ENCODE results near the gene CCSAP. TPM values are rescaled to one million over a fixed set of nuclear protein-coding genes. Genes with fewer than 3 reads are reported as not detected.

Gene CCSAP
- total and polyA plus RNA-seq, 2 of the 13 experiments (the other 11 are each of a cell fraction or from before 2014, with no cell fraction given): 3.7 to 9.0 TPM

DNA sequence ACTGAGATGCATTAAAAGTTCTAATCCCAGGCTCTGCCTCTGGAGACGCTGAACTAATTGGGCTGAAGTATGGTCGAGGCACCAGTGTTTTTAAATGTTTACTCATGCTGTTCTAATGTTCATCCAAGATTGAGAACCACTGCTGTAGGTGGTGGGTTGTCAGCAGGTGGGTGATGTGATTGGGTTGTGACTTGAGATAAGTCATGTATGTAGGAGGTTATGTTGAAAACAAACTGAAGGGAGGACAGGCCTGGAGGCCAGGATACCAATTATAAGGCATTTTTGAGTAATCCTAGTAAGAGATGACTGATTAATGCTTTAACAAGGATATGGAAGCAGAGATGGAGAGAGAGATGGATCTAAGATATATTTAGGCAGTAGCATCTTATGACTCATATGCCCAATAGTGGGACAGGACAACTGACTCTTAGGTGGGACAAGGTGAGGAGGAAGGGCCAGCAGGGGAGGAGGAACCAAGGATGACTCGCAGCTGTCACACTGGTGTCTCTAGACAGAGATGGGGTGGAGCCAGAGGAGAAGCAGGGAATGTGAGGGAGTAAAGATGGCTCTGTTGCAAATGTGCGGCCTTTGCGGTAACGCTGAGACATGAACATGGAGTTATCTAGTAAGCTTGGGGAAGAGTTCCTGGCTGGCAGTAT lies 42.6 kb downstream of the CCSAP start:
- 90% methylated on average over 6 of the region's 6 CpGs for WGBS (ENCODE audit: low lambda C conversion rate)
- FAIRE-seq: no peak
- Histone ChIP-seq H3K4me3 (replicated peaks in 1 of 3; ENCODE audit: insufficient read depth in 1 of 3, low read depth in 2 of 3, low read length in 3 of 3) (no peak overlapping the region), H3K4me2 (ENCODE audit: low read depth, low read length) (peak overlapping the region; percentile 18; the same call in 1 of the 2 replicates), H3K9me3 (ENCODE audit: low read length) (no peaks in the 10 kb centered on the region), H2AFZ (ENCODE audit: low read length) (no peak overlapping the region), H3K36me3 (replicated peaks in 1 of 2; ENCODE audit: control insufficient read depth in 1 of 2, insufficient read depth in 2 of 2, low read length in 2 of 2) (peaks cover 24 to 51% of the 10 kb centered on the region in 2 experiments), H3K27ac (ENCODE audit: extremely low read length, insufficient read depth, low read length) (peak overlapping the region; percentile 91), H3K9ac (ENCODE audit: insufficient read depth, low read depth, low read length) (peak overlapping the region; percentile 60; the same call in 1 of the 2 replicates), H3K79me2 (ENCODE audit: insufficient read depth, low read length) (no peaks in the 10 kb centered on the region), H3K4me1 (ENCODE audit: insufficient read depth, low read length) (peaks cover 53% of the 10 kb centered on the region), H3K27me3 (ENCODE audit: control insufficient read depth in 1 of 2, insufficient read depth in 2 of 2, low read length in 2 of 2) (no peaks in the 10 kb centered on the region), H4K20me1 (ENCODE audit: insufficient read depth, low read length) (no peaks in the 10 kb centered on the region)
- no TSS peak for BruUV-seq (replicated peaks)
- POLR2A ChIA-PET: interaction anchor here (2.2 kb wide), 1 partner anchor 30 kb away, joined by 21 read pairs; the partner anchor contains the start of gene RAB4A
- DNase-seq (ENCODE audit: low spot score): no peak
- in situ Hi-C loops (cut with HindIII; ENCODE audit: extremely low pct_ligation_motif_present, low pct_unique_long_range_greater_than_20kb) (no loop called here), intact Hi-C loops (cut with micrococcal nuclease; ENCODE audit: unreplicated experiment) (no loop called here)
- TF ChIP-seq RFX5 (IDR thresholded peaks at IDR 0.05; ENCODE audit: low read depth, low read length) (no peak), MIXL1 (CRISPR knock-in tag; IDR thresholded peaks at IDR 0.05) (no peak), ZNF343 (CRISPR knock-in tag; IDR thresholded peaks at IDR 0.05) (no peak), ZFP36L2 (CRISPR knock-in tag; IDR thresholded peaks at IDR 0.05) (no peak), AGO2 (optimal IDR thresholded peaks at IDR 0.05; ENCODE audit: low read depth, low read length) (no peak)
- TF ChIP-seq, protein P1, sequence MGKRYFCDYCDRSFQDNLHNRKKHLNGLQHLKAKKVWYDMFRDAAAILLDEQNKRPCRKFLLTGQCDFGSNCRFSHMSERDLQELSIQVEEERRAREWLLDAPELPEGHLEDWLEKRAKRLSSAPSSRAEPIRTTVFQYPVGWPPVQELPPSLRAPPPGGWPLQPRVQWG (CRISPR knock-in tag; IDR thresholded peaks at IDR 0.05; ENCODE audit: borderline replicate concordance, low read depth): no peak
- TF ChIP-seq, protein P2, sequence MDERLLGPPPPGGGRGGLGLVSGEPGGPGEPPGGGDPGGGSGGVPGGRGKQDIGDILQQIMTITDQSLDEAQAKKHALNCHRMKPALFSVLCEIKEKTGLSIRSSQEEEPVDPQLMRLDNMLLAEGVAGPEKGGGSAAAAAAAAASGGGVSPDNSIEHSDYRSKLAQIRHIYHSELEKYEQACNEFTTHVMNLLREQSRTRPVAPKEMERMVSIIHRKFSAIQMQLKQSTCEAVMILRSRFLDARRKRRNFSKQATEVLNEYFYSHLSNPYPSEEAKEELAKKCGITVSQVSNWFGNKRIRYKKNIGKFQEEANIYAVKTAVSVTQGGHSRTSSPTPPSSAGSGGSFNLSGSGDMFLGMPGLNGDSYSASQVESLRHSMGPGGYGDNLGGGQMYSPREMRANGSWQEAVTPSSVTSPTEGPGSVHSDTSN (CRISPR knock-in tag; IDR thresholded peaks at IDR 0.05): no peak
- CTCF ChIA-PET (ENCODE audit: low intra/inter-chr PET ratio, low total read pairs): no interaction called here
- no peak for ATAC-seq
